Kidney epithelial cell (primary cell): ENCODE data around the gene GPATCH2L. TPM values are rescaled to one million over a fixed set of nuclear protein-coding genes. Genes with fewer than 3 reads are reported as not detected.

Experiments
- total RNA-seq: library from RNA; depleted of rRNA; stranded (reverse); fragments of >200 nt; gene quantifications from 2 replicates; pipeline ENCODE4 v1.2.3, GENCODE V29; 2015

GPATCH2L gene
- total RNA-seq, 1 donor from 2014 or later: 83.3 TPM

Other genes with a start within 250 kb of the GPATCH2L start
- 1.4 and 3.1 TPM in 2 replicates for gene TGFB3, start 169.9 kb upstream of the GPATCH2L start, total RNA-seq
- 47.1 and 48.9 TPM in 2 replicates for gene IFT43, start 166.2 kb upstream of the GPATCH2L start, total RNA-seq
- 0.07 TPM in 1 of 2 replicates, not detected in the other for gene ESRRB, start 224.2 kb downstream of the GPATCH2L start, total RNA-seq